ENCODE measurements around the gene ZNF473.
"Not testable (repeated sequence)": the region's sequence is repeated elsewhere in the genome, so short reads cannot be mapped to it uniquely, and the experiment has no call there.

ZNF473 gene

DNA sequence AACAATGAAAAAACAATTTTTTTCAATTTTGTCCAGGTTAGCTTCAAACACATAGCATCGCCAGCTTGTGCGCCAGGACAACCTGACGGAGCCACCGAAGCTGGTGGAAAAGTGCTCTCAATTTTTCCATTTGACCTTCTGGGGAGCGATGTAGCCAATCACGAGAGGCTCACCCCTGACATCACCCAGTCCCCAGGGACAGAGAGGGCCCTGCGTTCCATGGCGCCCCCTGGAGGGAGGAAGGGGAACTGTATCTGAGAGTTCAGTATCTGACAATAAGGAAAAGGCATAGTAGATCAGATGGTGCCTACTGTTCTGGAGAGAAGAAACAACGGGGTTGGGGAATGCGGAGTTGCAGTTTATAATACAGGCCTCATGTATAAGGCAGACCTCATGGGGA lies 64.9 kb downstream of the ZNF473 start:
- H3K4me1 ChIP-seq (ENCODE audit: insufficient read depth, insufficient read length); H3K9ac ChIP-seq (ENCODE audit: insufficient read length, low read depth); DNase-seq (ENCODE audit: low read depth, low spot score); H3K9me3 ChIP-seq (ENCODE audit: insufficient read depth, low read length); H3K36me3 ChIP-seq (ENCODE audit: insufficient read depth, insufficient read length, low read length); H3K4me3 ChIP-seq (ENCODE audit: insufficient read length, low read depth); H3K27me3 ChIP-seq (ENCODE audit: insufficient read depth, insufficient read length): not testable (repeated sequence)

DNA sequence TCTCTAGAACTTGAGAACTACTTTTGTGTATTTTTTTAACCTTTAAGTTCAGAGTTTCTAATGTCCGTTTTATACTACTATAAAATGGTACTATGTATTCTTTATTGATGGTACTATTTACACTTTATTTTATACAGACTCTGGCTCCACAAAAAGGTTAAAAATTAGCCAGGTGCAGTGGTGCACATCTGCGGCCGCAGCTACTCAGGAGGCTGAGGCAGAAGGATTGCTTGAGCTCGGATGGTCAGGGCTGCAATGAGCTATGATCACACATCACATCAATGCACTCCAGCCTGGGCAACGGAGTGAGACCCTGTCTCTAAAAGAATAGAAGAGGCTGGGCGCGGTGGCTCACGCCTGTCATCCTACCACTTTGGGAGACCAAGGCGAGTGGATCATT lies 66.0 kb downstream of the ZNF473 start:
- not testable (repeated sequence) for DNase-seq (ENCODE audit: low read depth, low spot score); H3K4me3 ChIP-seq (ENCODE audit: insufficient read length, low read depth); H3K9ac ChIP-seq (ENCODE audit: insufficient read length, low read depth); H3K9me3 ChIP-seq (ENCODE audit: insufficient read depth, low read length); H3K4me1 ChIP-seq (ENCODE audit: insufficient read depth, insufficient read length); H3K36me3 ChIP-seq (ENCODE audit: insufficient read depth, insufficient read length, low read length); H3K27me3 ChIP-seq (ENCODE audit: insufficient read depth, insufficient read length)

DNA sequence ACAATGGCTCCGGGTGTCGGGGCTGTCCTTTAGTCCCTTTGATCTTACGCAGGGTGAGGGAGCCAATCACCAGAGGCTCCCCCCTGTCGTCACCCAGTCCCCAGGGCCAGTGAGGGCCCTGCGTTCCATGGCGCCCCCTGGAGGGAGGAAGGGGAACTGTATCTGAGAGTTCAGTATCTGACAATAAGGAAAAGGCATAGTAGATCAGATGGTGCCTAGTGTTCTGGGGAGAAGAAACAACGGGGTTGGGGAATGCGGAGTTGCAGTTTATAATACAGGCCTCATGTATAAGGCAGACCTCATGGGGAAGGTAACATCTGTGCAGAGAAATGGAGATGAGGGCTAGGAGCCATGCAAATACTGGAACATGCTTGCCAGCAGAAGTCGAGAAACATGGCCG lies 66.8 kb downstream of the ZNF473 start:
- H3K36me3 ChIP-seq (ENCODE audit: insufficient read depth, insufficient read length, low read length); H3K4me1 ChIP-seq (ENCODE audit: insufficient read depth, insufficient read length); H3K4me3 ChIP-seq (ENCODE audit: insufficient read length, low read depth); H3K27me3 ChIP-seq (ENCODE audit: insufficient read depth, insufficient read length); H3K9ac ChIP-seq (ENCODE audit: insufficient read length, low read depth); H3K9me3 ChIP-seq (ENCODE audit: insufficient read depth, low read length); DNase-seq (ENCODE audit: low read depth, low spot score): not testable (repeated sequence)

DNA sequence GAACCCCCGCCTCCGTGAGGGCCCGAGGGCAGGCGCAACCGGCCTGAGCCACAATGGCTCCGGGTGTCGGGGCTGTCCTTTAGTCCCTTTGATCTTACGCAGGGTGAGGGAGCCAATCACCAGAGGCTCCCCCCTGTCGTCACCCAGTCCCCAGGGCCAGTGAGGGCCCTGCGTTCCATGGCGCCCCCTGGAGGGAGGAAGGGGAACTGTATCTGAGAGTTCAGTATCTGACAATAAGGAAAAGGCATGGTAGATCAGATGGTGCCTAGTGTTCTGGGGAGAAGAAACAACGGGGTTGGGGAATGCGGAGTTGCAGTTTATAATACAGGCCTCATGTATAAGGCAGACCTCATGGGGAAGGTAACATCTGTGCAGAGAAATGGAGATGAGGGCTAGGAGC lies 72.1 kb downstream of the ZNF473 start:
- DNase-seq (ENCODE audit: low read depth, low spot score); H3K9ac ChIP-seq (ENCODE audit: insufficient read length, low read depth); H3K27me3 ChIP-seq (ENCODE audit: insufficient read depth, insufficient read length); H3K4me1 ChIP-seq (ENCODE audit: insufficient read depth, insufficient read length); H3K36me3 ChIP-seq (ENCODE audit: insufficient read depth, insufficient read length, low read length); H3K4me3 ChIP-seq (ENCODE audit: insufficient read length, low read depth); H3K9me3 ChIP-seq (ENCODE audit: insufficient read depth, low read length): not testable (repeated sequence)

DNA sequence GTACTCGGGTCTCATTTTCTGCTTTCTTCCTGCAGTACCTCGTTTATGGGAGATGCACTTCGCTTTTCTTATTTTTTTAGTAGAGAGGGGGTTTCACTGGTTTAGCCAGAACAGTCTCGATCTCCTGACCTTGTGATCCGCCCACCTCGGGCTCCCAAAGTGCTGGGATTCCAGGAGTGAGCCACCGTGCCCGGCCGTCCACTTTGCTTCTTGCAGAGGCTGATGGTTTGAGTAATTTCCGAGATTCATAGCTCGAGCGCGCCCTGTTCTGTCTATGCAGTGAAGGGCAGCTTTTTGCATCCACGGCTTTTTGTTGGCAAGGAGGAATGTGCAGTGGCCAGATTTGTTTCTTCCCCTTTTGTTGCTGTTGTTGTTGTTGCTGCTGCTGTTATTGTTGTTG lies 73.1 kb downstream of the ZNF473 start:
- H3K4me1 ChIP-seq (ENCODE audit: insufficient read depth, insufficient read length); H3K27me3 ChIP-seq (ENCODE audit: insufficient read depth, insufficient read length); H3K4me3 ChIP-seq (ENCODE audit: insufficient read length, low read depth); H3K9ac ChIP-seq (ENCODE audit: insufficient read length, low read depth); H3K36me3 ChIP-seq (ENCODE audit: insufficient read depth, insufficient read length, low read length); DNase-seq (ENCODE audit: low read depth, low spot score); H3K9me3 ChIP-seq (ENCODE audit: insufficient read depth, low read length): not testable (repeated sequence)

DNA sequence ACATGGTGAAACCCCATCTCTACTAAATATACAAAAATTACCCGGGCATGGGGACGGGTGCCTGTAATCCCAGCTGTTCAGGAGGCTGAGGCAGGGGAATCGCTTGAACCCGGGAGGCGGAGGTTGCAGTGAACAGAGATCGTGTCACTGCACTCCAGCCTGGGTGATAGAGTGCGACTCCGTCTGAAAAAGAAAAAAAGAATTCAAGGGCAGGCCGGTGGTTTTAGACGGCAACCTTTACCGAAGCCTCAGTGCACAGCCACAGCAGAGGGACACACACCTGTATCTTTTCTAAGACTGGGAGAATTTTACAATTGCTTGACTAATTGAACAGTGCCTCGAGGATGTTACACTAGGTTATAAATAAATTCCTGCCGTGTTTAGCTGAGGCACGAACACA lies 73.9 kb downstream of the ZNF473 start:
- H3K36me3 ChIP-seq (ENCODE audit: insufficient read depth, insufficient read length, low read length); H3K27me3 ChIP-seq (ENCODE audit: insufficient read depth, insufficient read length); DNase-seq (ENCODE audit: low read depth, low spot score); H3K9ac ChIP-seq (ENCODE audit: insufficient read length, low read depth); H3K9me3 ChIP-seq (ENCODE audit: insufficient read depth, low read length); H3K4me1 ChIP-seq (ENCODE audit: insufficient read depth, insufficient read length); H3K4me3 ChIP-seq (ENCODE audit: insufficient read length, low read depth): not testable (repeated sequence)

DNA sequence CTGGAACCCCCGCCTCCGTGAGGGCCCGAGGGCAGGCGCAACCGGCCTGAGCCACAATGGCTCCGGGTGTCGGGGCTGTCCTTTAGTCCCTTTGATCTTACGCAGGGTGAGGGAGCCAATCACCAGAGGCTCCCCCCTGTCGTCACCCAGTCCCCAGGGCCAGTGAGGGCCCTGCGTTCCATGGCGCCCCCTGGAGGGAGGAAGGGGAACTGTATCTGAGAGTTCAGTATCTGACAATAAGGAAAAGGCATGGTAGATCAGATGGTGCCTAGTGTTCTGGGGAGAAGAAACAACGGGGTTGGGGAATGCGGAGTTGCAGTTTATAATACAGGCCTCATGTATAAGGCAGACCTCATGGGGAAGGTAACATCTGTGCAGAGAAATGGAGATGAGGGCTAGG lies 75.1 kb downstream of the ZNF473 start:
- not testable (repeated sequence) for H3K9ac ChIP-seq (ENCODE audit: insufficient read length, low read depth); H3K4me3 ChIP-seq (ENCODE audit: insufficient read length, low read depth); H3K9me3 ChIP-seq (ENCODE audit: insufficient read depth, low read length); H3K4me1 ChIP-seq (ENCODE audit: insufficient read depth, insufficient read length); H3K36me3 ChIP-seq (ENCODE audit: insufficient read depth, insufficient read length, low read length); DNase-seq (ENCODE audit: low read depth, low spot score); H3K27me3 ChIP-seq (ENCODE audit: insufficient read depth, insufficient read length)

Measured in NT2/D1 (cell line).